CD4-positive, alpha-beta T cell treated with Interferon alpha-2 for 1 hour (primary cell): Measurements from ENCODE around the gene SEZ6L.

Experiments
- DNase-seq, 2 donors: peaks; one replicate each; pipeline ENCODE4 v3.0.0-alpha.2; 2020 to 2022

The SEZ6L gene

GRCh38 chr22:26251869-26252268, 82.6 kb downstream of the SEZ6L start:
- no peak for DNase-seq

- no peak for DNase-seq
Observed at GRCh38 chr22:26259510-26259909, 90.2 kb downstream of the SEZ6L start.

- no peak for DNase-seq
Observed at GRCh38 chr22:26264162-26264561, 94.9 kb downstream of the SEZ6L start.

GRCh38 chr22:26265281-26265680, 96.0 kb downstream of the SEZ6L start:
- no peak for DNase-seq

GRCh38 chr22:26265909-26266308, 96.6 kb downstream of the SEZ6L start:
- no peak for DNase-seq

- no peak for DNase-seq
Observed at GRCh38 chr22:26267856-26268255, 98.6 kb downstream of the SEZ6L start.

- no peak for DNase-seq
Observed at GRCh38 chr22:26269572-26269971, 100.3 kb downstream of the SEZ6L start.

GRCh38 chr22:26271427-26271826, 102.2 kb downstream of the SEZ6L start:
- no peak for DNase-seq

GRCh38 chr22:26273011-26273675, 103.9 kb downstream of the SEZ6L start:
- DNase-seq = no peak

- no peak for DNase-seq
Observed at GRCh38 chr22:26276529-26277160, 107.4 kb downstream of the SEZ6L start.

GRCh38 chr22:26281941-26282340, 112.7 kb downstream of the SEZ6L start:
- no peak for DNase-seq

- DNase-seq = no peak
Observed at GRCh38 chr22:26283330-26283729, 114.1 kb downstream of the SEZ6L start.

- DNase-seq = no peak
Observed at GRCh38 chr22:26285632-26286031, 116.4 kb downstream of the SEZ6L start.

- no peak for DNase-seq
Observed at GRCh38 chr22:26286091-26286820, 117.0 kb downstream of the SEZ6L start.

GRCh38 chr22:26287382-26288225, 118.3 kb downstream of the SEZ6L start:
- DNase-seq = no peak

- DNase-seq = no peak
Observed at GRCh38 chr22:26289611-26290101, 120.4 kb downstream of the SEZ6L start.

GRCh38 chr22:26291940-26292666, 122.8 kb downstream of the SEZ6L start:
- no peak for DNase-seq

GRCh38 chr22:26292667-26292995, 123.4 kb downstream of the SEZ6L start:
- no peak for DNase-seq

GRCh38 chr22:26295563-26296126, 126.4 kb downstream of the SEZ6L start:
- DNase-seq = no peak

GRCh38 chr22:26298605-26299310, 129.5 kb downstream of the SEZ6L start:
- DNase-seq = no peak

GRCh38 chr22:26302726-26303125, 133.5 kb downstream of the SEZ6L start:
- DNase-seq = no peak
